GM12878 (cell line): ENCODE data around the gene NNAT. TPM values are rescaled to one million over a fixed set of nuclear protein-coding genes. Genes with fewer than 3 reads are reported as not detected.

Experiments
- EZH2 ChIP-seq: IDR thresholded peaks from 2 replicates; pipeline ENCODE4 v1.6.1; 2012; ENCODE audit warnings: low read depth, mild to moderate bottlenecking, control low read depth, inconsistent platforms, low read length, borderline replicate concordance; ENCODE audit not compliant: control insufficient read depth
- MEF2A ChIP-seq: IDR thresholded peaks from 2 replicates; pipeline ENCODE4 v1.6.1; 2011; ENCODE audit warnings: low read depth, mild to moderate bottlenecking, low read length, moderate library complexity; ENCODE audit not compliant: insufficient read depth
- ZNF274 ChIP-seq: IDR thresholded peaks from one replicate; pipeline ENCODE4 v1.8.0; 2011; ENCODE audit not compliant: insufficient read length, insufficient read depth
- polyA plus RNA-seq, 11 experiments: library from polyadenylated mRNA; depleted of rRNA in 4 of 11; unstranded in 6 of 11; stranded (reverse) in 5 of 11; fragments of >200 nt; fragmentation: Nextera tagmentation in 4 of 11; fragmentation: Illumina TruSeq in 1 of 11; extraction: Ambion mirVana in 4 of 11; extraction: Trizol in 1 of 11; gene quantifications; 1 replicate in 1 of 11; 2 replicates in 10 of 11; pipeline versions ENCODE4 v1.2.1 to v1.2.3, GENCODE V29; 2011 to 2016; ENCODE audit warnings: inconsistent platforms in 2 of 11, missing spikeins in 2 of 11, low read depth in 1 of 11
- total RNA-seq, 4 experiments: library from RNA; depleted of rRNA in 3 of 4; stranded (reverse); fragments of >200 nt in 3 of 4; fragmentation: Illumina TruSeq in 1 of 4; extraction: Trizol in 1 of 4; gene quantifications; 2 replicates each; pipeline versions ENCODE4 v1.2.1 to v1.2.3, GENCODE V29; 2013 to 2021
- TF ChIP-seq, protein P1 (sequence below): IDR thresholded peaks from 2 replicates; pipeline ENCODE4 v1.6.1; 2012; ENCODE audit warnings: improper control_type of control experiment, low read depth, low read length; ENCODE audit not compliant: insufficient replicate concordance
- TF ChIP-seq, protein P2 (sequence below): IDR thresholded peaks from 2 replicates; pipeline ENCODE4 v1.6.1; 2011; ENCODE audit warnings: low read depth, low read length, improper control_type of control experiment, borderline replicate concordance

Gene NNAT
- total and polyA plus RNA-seq, 10 of the 15 experiments (the other 5 are each of a cell fraction or from before 2014, with no cell fraction given), result 0.22 to 0.99 (median 0.42) TPM; not detected in 7

DNA sequence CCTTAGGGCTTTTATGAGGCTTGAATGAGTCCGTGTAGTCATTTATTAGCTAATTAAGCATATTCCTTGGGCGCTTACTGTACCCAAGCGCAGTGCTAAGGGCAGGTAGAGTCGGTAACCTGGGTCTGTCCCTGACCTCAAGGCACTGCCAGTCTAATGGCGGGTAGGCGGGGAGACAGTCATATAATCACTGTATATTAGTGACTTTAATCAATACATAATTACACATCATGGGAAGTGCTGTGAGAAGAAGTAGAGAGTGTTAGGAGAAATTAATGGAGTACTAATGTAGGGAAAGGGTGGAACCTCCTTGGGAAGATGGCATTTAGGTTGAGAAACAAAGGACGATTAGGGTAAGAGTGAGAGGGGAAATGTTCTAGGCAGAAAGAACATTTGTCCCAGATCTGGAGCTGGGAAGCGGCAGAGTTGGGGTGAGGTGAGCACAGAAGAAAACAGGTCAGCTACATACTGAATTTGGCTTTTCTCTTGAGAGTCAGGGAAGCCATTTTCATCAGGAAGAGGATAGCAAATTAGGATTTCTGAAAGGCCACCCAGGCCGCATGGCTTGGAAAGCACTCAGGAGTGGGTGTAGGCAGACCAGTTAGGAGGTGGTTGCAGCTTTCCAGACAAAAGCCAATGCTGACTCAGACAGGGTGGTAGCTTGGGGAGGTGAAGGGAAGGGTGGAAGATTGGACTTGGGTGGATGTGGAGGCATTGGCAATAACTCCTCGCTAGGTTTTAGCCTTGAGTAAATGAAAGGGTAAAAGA, 7.6 kb downstream of the NNAT start (continued):
- TF ChIP-seq, protein P1, sequence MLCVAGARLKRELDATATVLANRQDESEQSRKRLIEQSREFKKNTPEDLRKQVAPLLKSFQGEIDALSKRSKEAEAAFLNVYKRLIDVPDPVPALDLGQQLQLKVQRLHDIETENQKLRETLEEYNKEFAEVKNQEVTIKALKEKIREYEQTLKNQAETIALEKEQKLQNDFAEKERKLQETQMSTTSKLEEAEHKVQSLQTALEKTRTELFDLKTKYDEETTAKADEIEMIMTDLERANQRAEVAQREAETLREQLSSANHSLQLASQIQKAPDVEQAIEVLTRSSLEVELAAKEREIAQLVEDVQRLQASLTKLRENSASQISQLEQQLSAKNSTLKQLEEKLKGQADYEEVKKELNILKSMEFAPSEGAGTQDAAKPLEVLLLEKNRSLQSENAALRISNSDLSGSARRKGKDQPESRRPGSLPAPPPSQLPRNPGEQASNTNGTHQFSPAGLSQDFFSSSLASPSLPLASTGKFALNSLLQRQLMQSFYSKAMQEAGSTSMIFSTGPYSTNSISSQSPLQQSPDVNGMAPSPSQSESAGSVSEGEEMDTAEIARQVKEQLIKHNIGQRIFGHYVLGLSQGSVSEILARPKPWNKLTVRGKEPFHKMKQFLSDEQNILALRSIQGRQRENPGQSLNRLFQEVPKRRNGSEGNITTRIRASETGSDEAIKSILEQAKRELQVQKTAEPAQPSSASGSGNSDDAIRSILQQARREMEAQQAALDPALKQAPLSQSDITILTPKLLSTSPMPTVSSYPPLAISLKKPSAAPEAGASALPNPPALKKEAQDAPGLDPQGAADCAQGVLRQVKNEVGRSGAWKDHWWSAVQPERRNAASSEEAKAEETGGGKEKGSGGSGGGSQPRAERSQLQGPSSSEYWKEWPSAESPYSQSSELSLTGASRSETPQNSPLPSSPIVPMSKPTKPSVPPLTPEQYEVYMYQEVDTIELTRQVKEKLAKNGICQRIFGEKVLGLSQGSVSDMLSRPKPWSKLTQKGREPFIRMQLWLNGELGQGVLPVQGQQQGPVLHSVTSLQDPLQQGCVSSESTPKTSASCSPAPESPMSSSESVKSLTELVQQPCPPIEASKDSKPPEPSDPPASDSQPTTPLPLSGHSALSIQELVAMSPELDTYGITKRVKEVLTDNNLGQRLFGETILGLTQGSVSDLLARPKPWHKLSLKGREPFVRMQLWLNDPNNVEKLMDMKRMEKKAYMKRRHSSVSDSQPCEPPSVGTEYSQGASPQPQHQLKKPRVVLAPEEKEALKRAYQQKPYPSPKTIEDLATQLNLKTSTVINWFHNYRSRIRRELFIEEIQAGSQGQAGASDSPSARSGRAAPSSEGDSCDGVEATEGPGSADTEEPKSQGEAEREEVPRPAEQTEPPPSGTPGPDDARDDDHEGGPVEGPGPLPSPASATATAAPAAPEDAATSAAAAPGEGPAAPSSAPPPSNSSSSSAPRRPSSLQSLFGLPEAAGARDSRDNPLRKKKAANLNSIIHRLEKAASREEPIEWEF, result no peak
- TF ChIP-seq ZNF274 (no peak), MEF2A (no peak), EZH2 (no peak)
- TF ChIP-seq, protein P2, sequence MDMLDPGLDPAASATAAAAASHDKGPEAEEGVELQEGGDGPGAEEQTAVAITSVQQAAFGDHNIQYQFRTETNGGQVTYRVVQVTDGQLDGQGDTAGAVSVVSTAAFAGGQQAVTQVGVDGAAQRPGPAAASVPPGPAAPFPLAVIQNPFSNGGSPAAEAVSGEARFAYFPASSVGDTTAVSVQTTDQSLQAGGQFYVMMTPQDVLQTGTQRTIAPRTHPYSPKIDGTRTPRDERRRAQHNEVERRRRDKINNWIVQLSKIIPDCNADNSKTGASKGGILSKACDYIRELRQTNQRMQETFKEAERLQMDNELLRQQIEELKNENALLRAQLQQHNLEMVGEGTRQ, result no peak
